MM.1S (cell line): ENCODE measurements around the gene NEXN.

Experiments used
- CTCF ChIP-seq: fragments of 300-600 bp; sonication (generic); IDR thresholded peaks from 2 replicates; pipeline ENCODE4 v1.5.1; 2016; ENCODE audit warnings: antibody characterized with exemption, low read length, mixed read lengths
- EZH2 ChIP-seq: fragments of 300-600 bp; sonication (generic); optimal IDR thresholded peaks from 2 replicates; pipeline ENCODE3; 2017; ENCODE audit warnings: low read depth, mild to moderate bottlenecking, antibody characterized with exemption, low read length, mixed read lengths

- TF ChIP-seq EZH2, result no peak
- TF ChIP-seq CTCF, result no peak
These were observed 38.3 kb downstream of the NEXN start for GRCh38 chr1:77926561-77927357.
